HepG2 (cell line): ENCODE data around the gene ZNF341. TPM values are rescaled to one million over a fixed set of nuclear protein-coding genes. Genes with fewer than 3 reads are reported as not detected.

Experiments used
- CHCHD3 ChIP-seq: sonication (generic); formaldehyde crosslinking; IDR thresholded peaks from 2 replicates; pipeline ENCODE4 v1.8.0; 2022; ENCODE audit warnings: mild to moderate bottlenecking, missing genetic modification reagents, moderate library complexity
- DNMT3B ChIP-seq: conservative IDR thresholded peaks from 2 replicates; pipeline ENCODE4 v1.6.1; 2016; ENCODE audit warnings: missing biosample characterization, control low read depth
- HOXA3 ChIP-seq: sonication (generic); formaldehyde crosslinking; IDR thresholded peaks from 2 replicates; pipeline ENCODE4 v1.5.0; 2020; ENCODE audit warnings: missing genetic modification reagents
- HOXA9 ChIP-seq: sonication (generic); formaldehyde crosslinking; IDR thresholded peaks from 2 replicates; pipeline ENCODE4 v1.8.1; 2022; ENCODE audit warnings: missing genetic modification reagents, mild to moderate bottlenecking, moderate library complexity, borderline replicate concordance
- KLF9 ChIP-seq: IDR thresholded peaks from 2 replicates; pipeline ENCODE4 v1.6.1; 2016; ENCODE audit warnings: low read depth
- NCOA1 ChIP-seq: sonication (generic); formaldehyde crosslinking; IDR thresholded peaks from 2 replicates; pipeline ENCODE4 v1.9.0; 2021; ENCODE audit warnings: missing genetic modification reagents
- NFKB2 ChIP-seq: sonication (generic); formaldehyde crosslinking; IDR thresholded peaks from 2 replicates; pipeline ENCODE4 v1.4.0; 2020; ENCODE audit warnings: missing genetic modification reagents, borderline replicate concordance
- RFXAP ChIP-seq: sonication (generic); formaldehyde crosslinking; IDR thresholded peaks from 2 replicates; pipeline ENCODE4 v1.4.0; 2020; ENCODE audit warnings: missing genetic modification reagents, borderline replicate concordance
- ZNF510 ChIP-seq: sonication (generic); formaldehyde crosslinking; IDR thresholded peaks from 2 replicates; pipeline ENCODE4 v1.4.0; 2020; ENCODE audit warnings: low read depth, mild to moderate bottlenecking, missing genetic modification reagents
- ZNF609 ChIP-seq: sonication (generic); formaldehyde crosslinking; IDR thresholded peaks from 2 replicates; pipeline ENCODE4 v1.4.0; 2020; ENCODE audit warnings: mild to moderate bottlenecking, missing genetic modification reagents, borderline replicate concordance
- ZNF703 ChIP-seq: sonication (generic); formaldehyde crosslinking; IDR thresholded peaks from 2 replicates; pipeline ENCODE4 v1.5.1; 2020; ENCODE audit warnings: missing genetic modification reagents, mild to moderate bottlenecking, moderate library complexity, borderline replicate concordance
- ZNF784 ChIP-seq: sonication (generic); formaldehyde crosslinking; IDR thresholded peaks from 2 replicates; pipeline ENCODE4 v1.5.1; 2020; ENCODE audit warnings: missing genetic modification reagents, mild to moderate bottlenecking, borderline replicate concordance
- polyA plus RNA-seq, 8 experiments: library from polyadenylated mRNA; depleted of rRNA in 3 of 8; stranded (reverse) in 7 of 8; unstranded in 1 of 8; fragments of >200 nt; fragmentation: Illumina TruSeq in 4 of 8; extraction: Trizol in 4 of 8; gene quantifications; 2 replicates each; pipeline versions ENCODE4 v1.2.1 to v1.2.3, GENCODE V29; 2011 to 2016; ENCODE audit warnings: low read depth in 4 of 8, missing spikeins in 1 of 8, mixed read lengths in 1 of 8; ENCODE audit not compliant: insufficient read depth in 1 of 8
- total RNA-seq, 5 experiments: library from RNA; depleted of rRNA; stranded (reverse); fragments of >200 nt; fragmentation: Illumina TruSeq; extraction: Trizol; gene quantifications; 2 replicates each; pipeline ENCODE4 v1.2.3, GENCODE V29; 2016; ENCODE audit warnings: low read depth in 1 of 5
- TF ChIP-seq, protein P1 (sequence below): IDR thresholded peaks from 2 replicates; pipeline ENCODE4 v1.6.1; 2012; ENCODE audit warnings: low read depth, low read length, improper control_type of control experiment
- TF ChIP-seq, protein P2 (sequence below): sonication (generic); formaldehyde crosslinking; IDR thresholded peaks from 2 replicates; pipeline ENCODE4 v1.4.0; 2020; ENCODE audit warnings: missing genetic modification reagents, borderline replicate concordance
- TF ChIP-seq, protein P3 (sequence below): sonication (generic); formaldehyde crosslinking; IDR thresholded peaks from 2 replicates; pipeline ENCODE4 v1.4.0; 2020; ENCODE audit warnings: missing genetic modification reagents

The ZNF341 gene
- total and polyA plus RNA-seq, 2 of the 13 experiments (the other 11 are each of a cell fraction or from before 2014, with no cell fraction given) = 1.1 to 2.2 TPM

DNA sequence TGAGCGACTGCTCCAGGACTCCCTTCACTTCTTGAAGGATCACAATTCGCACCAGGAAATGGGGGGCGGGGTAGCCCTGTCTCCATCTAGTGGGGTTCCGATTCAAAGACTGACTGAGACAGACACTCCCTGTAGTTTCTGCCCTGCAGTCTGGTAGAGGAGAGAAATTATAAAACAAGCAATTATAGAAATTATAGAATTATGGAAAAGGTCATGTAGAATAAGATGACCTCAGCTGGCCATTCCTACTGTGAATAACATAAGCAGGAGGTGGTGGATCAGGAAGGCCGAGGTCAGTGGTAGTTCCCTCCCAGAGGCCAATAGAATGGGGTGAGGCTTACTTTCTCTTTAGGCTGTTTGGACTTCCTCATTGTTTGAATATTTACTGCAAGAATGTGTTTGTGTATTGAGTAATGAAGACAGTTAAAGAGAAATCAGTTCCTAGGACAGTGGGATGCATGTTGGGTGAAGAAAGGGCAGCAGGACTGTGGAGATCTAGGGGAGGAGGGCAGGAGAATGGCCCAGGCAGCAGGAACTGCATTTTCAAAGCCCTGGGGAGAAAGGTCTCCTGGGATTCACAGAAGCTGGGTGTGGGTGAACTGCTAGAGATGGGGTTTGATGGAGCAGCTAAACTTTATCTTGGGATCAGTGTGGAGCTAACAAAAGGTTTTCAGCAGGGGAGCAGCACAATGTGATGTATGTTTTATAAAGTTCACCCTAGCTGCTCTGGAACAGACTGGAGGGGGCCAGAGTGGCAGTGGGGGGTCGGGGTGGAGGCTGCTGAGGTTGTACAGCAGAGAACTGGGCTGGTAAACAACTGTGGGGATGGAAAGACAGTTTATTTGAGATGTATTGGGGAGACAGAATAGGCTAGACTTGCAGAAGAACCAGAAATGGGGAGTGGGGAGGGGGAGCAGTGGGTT, 2.1 kb downstream of the ZNF341 start (continued):
- TF ChIP-seq, protein P1, sequence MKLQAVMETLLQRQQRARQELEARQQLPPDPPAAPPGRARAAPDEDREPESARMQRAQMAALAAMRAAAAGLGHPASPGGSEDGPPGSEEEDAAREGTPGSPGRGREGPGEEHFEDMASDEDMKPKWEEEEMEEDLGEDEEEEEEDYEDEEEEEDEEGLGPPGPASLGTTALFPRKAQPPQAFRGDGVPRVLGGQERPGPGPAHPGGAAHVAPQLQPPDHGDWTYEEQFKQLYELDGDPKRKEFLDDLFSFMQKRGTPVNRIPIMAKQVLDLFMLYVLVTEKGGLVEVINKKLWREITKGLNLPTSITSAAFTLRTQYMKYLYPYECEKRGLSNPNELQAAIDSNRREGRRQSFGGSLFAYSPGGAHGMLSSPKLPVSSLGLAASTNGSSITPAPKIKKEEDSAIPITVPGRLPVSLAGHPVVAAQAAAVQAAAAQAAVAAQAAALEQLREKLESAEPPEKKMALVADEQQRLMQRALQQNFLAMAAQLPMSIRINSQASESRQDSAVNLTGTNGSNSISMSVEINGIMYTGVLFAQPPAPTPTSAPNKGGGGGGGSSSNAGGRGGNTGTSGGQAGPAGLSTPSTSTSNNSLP = peak; percentile 63
- TF ChIP-seq CHCHD3 (no peak), NCOA1 (CRISPR knock-in tag) (no peak), RFXAP (CRISPR knock-in tag) (no peak), KLF9 (CRISPR knock-in tag) (no peak), DNMT3B (CRISPR knock-in tag) (no peak), HOXA9 (CRISPR knock-in tag) (no peak), ZNF510 (no peak), ZNF703 (CRISPR knock-in tag) (no peak), HOXA3 (CRISPR knock-in tag) (no peak), NFKB2 (CRISPR knock-in tag) (no peak), ZNF609 (CRISPR knock-in tag) (no peak), ZNF784 (CRISPR knock-in tag) (no peak)
- TF ChIP-seq, protein P2, sequence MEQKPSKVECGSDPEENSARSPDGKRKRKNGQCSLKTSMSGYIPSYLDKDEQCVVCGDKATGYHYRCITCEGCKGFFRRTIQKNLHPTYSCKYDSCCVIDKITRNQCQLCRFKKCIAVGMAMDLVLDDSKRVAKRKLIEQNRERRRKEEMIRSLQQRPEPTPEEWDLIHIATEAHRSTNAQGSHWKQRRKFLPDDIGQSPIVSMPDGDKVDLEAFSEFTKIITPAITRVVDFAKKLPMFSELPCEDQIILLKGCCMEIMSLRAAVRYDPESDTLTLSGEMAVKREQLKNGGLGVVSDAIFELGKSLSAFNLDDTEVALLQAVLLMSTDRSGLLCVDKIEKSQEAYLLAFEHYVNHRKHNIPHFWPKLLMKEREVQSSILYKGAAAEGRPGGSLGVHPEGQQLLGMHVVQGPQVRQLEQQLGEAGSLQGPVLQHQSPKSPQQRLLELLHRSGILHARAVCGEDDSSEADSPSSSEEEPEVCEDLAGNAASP (CRISPR knock-in tag) = peak; percentile 83; the same call in 1 of the 2 replicates
- TF ChIP-seq, protein P3, sequence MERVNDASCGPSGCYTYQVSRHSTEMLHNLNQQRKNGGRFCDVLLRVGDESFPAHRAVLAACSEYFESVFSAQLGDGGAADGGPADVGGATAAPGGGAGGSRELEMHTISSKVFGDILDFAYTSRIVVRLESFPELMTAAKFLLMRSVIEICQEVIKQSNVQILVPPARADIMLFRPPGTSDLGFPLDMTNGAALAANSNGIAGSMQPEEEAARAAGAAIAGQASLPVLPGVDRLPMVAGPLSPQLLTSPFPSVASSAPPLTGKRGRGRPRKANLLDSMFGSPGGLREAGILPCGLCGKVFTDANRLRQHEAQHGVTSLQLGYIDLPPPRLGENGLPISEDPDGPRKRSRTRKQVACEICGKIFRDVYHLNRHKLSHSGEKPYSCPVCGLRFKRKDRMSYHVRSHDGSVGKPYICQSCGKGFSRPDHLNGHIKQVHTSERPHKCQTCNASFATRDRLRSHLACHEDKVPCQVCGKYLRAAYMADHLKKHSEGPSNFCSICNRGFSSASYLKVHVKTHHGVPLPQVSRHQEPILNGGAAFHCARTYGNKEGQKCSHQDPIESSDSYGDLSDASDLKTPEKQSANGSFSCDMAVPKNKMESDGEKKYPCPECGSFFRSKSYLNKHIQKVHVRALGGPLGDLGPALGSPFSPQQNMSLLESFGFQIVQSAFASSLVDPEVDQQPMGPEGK (CRISPR knock-in tag) = peak; percentile 9; the same call in 1 of the 2 replicates
